Measurements from ENCODE around the gene ETV6.

The ETV6 gene

GRCh38 chr12:11658791-11659190 lies 9.3 kb downstream of the ETV6 start:
- H3K4me3 ChIP-seq (ENCODE audit: low read length), result no peak overlapping the region
- H3K4me1 ChIP-seq (ENCODE audit: control insufficient read depth, insufficient read depth, low read length), result peaks cover 9% of the 10 kb centered on the region
- no peaks in the 10 kb centered on the region for H3K36me3 ChIP-seq (ENCODE audit: insufficient read depth, low read length)
- no peak overlapping the region for H3K9ac ChIP-seq (ENCODE audit: low read depth, low read length)
- H3K27me3 ChIP-seq (ENCODE audit: control insufficient read depth, insufficient read depth, low read length), result no peaks in the 10 kb centered on the region
- no peaks in the 10 kb centered on the region for H3K9me3 ChIP-seq (replicated peaks; ENCODE audit: low read length)
- no peak overlapping the region for H3K4me2 ChIP-seq (ENCODE audit: low read length)

- no peak overlapping the region for H3K4me3 ChIP-seq (ENCODE audit: low read length)
- H3K36me3 ChIP-seq (ENCODE audit: insufficient read depth, low read length), result no peaks in the 10 kb centered on the region
- H3K4me1 ChIP-seq (ENCODE audit: control insufficient read depth, insufficient read depth, low read length), result peaks cover 9% of the 10 kb centered on the region
- no peak overlapping the region for H3K4me2 ChIP-seq (ENCODE audit: low read length)
- H3K9me3 ChIP-seq (replicated peaks; ENCODE audit: low read length), result no peaks in the 10 kb centered on the region
- no peak overlapping the region for H3K9ac ChIP-seq (ENCODE audit: low read depth, low read length)
- H3K27me3 ChIP-seq (ENCODE audit: control insufficient read depth, insufficient read depth, low read length), result no peaks in the 10 kb centered on the region
Observed at GRCh38 chr12:11660624-11661023, 11.2 kb downstream of the ETV6 start.

GRCh38 chr12:11661491-11662089 lies 12.1 kb downstream of the ETV6 start:
- Histone ChIP-seq H3K27me3 (ENCODE audit: control insufficient read depth, insufficient read depth, low read length) (no peaks in the 10 kb centered on the region), H3K36me3 (ENCODE audit: insufficient read depth, low read length) (no peaks in the 10 kb centered on the region), H3K4me1 (ENCODE audit: control insufficient read depth, insufficient read depth, low read length) (peaks cover 9% of the 10 kb centered on the region), H3K9ac (ENCODE audit: low read depth, low read length) (no peak overlapping the region), H3K9me3 (replicated peaks; ENCODE audit: low read length) (no peaks in the 10 kb centered on the region), H3K4me2 (ENCODE audit: low read length) (no peak overlapping the region), H3K4me3 (ENCODE audit: low read length) (no peak overlapping the region)

- no peak overlapping the region for H3K4me2 ChIP-seq (ENCODE audit: low read length)
- H3K4me1 ChIP-seq (ENCODE audit: control insufficient read depth, insufficient read depth, low read length), result peaks cover 9% of the 10 kb centered on the region
Observed at GRCh38 chr12:11662369-11662768, 12.9 kb downstream of the ETV6 start.

GRCh38 chr12:11663130-11663529 lies 13.7 kb downstream of the ETV6 start:
- Histone ChIP-seq H3K9ac (ENCODE audit: low read depth, low read length) (no peak overlapping the region), H3K36me3 (ENCODE audit: insufficient read depth, low read length) (no peaks in the 10 kb centered on the region)

More at GRCh38 chr12:11662369-11662768, 12.9 kb downstream of the ETV6 start:
- H3K4me3 ChIP-seq (ENCODE audit: low read length), result no peak overlapping the region
- H3K9me3 ChIP-seq (replicated peaks; ENCODE audit: low read length), result no peaks in the 10 kb centered on the region
- no peaks in the 10 kb centered on the region for H3K27me3 ChIP-seq (ENCODE audit: control insufficient read depth, insufficient read depth, low read length)
- no peak overlapping the region for H3K9ac ChIP-seq (ENCODE audit: low read depth, low read length)
- no peaks in the 10 kb centered on the region for H3K36me3 ChIP-seq (ENCODE audit: insufficient read depth, low read length)

GRCh38 chr12:11664101-11664500 lies 14.6 kb downstream of the ETV6 start:
- H3K36me3 ChIP-seq (ENCODE audit: insufficient read depth, low read length), result no peaks in the 10 kb centered on the region
- no peaks in the 10 kb centered on the region for H3K4me1 ChIP-seq (ENCODE audit: control insufficient read depth, insufficient read depth, low read length)

More at GRCh38 chr12:11663130-11663529, 13.7 kb downstream of the ETV6 start:
- Histone ChIP-seq H3K4me2 (ENCODE audit: low read length) (no peak overlapping the region), H3K27me3 (ENCODE audit: control insufficient read depth, insufficient read depth, low read length) (no peaks in the 10 kb centered on the region), H3K9me3 (replicated peaks; ENCODE audit: low read length) (no peaks in the 10 kb centered on the region), H3K4me3 (ENCODE audit: low read length) (no peak overlapping the region), H3K4me1 (ENCODE audit: control insufficient read depth, insufficient read depth, low read length) (peaks cover 9% of the 10 kb centered on the region)

GRCh38 chr12:11666131-11667050 lies 16.9 kb downstream of the ETV6 start:
- no peak overlapping the region for H3K4me3 ChIP-seq (ENCODE audit: low read length)
- no peaks in the 10 kb centered on the region for H3K4me1 ChIP-seq (ENCODE audit: control insufficient read depth, insufficient read depth, low read length)
- no peaks in the 10 kb centered on the region for H3K9me3 ChIP-seq (replicated peaks; ENCODE audit: low read length)
- no peaks in the 10 kb centered on the region for H3K36me3 ChIP-seq (ENCODE audit: insufficient read depth, low read length)
- no peaks in the 10 kb centered on the region for H3K27me3 ChIP-seq (ENCODE audit: control insufficient read depth, insufficient read depth, low read length)
- no peak overlapping the region for H3K4me2 ChIP-seq (ENCODE audit: low read length)
- no peak overlapping the region for H3K9ac ChIP-seq (ENCODE audit: low read depth, low read length)

More at GRCh38 chr12:11664101-11664500, 14.6 kb downstream of the ETV6 start:
- H3K4me3 ChIP-seq (ENCODE audit: low read length), result no peak overlapping the region
- H3K27me3 ChIP-seq (ENCODE audit: control insufficient read depth, insufficient read depth, low read length), result no peaks in the 10 kb centered on the region
- no peaks in the 10 kb centered on the region for H3K9me3 ChIP-seq (replicated peaks; ENCODE audit: low read length)
- no peak overlapping the region for H3K4me2 ChIP-seq (ENCODE audit: low read length)
- H3K9ac ChIP-seq (ENCODE audit: low read depth, low read length), result no peak overlapping the region

GRCh38 chr12:11667171-11667570 lies 17.7 kb downstream of the ETV6 start:
- no peak overlapping the region for H3K9ac ChIP-seq (ENCODE audit: low read depth, low read length)
- H3K4me1 ChIP-seq (ENCODE audit: control insufficient read depth, insufficient read depth, low read length), result no peaks in the 10 kb centered on the region
- H3K27me3 ChIP-seq (ENCODE audit: control insufficient read depth, insufficient read depth, low read length), result no peaks in the 10 kb centered on the region
- no peaks in the 10 kb centered on the region for H3K36me3 ChIP-seq (ENCODE audit: insufficient read depth, low read length)
- no peak overlapping the region for H3K4me3 ChIP-seq (ENCODE audit: low read length)
- no peaks in the 10 kb centered on the region for H3K9me3 ChIP-seq (replicated peaks; ENCODE audit: low read length)
- H3K4me2 ChIP-seq (ENCODE audit: low read length), result no peak overlapping the region

GRCh38 chr12:11668611-11669010 lies 19.1 kb downstream of the ETV6 start:
- Histone ChIP-seq H3K9ac (ENCODE audit: low read depth, low read length) (no peak overlapping the region), H3K4me3 (ENCODE audit: low read length) (no peak overlapping the region), H3K36me3 (ENCODE audit: insufficient read depth, low read length) (no peaks in the 10 kb centered on the region), H3K4me2 (ENCODE audit: low read length) (no peak overlapping the region), H3K4me1 (ENCODE audit: control insufficient read depth, insufficient read depth, low read length) (no peaks in the 10 kb centered on the region), H3K27me3 (ENCODE audit: control insufficient read depth, insufficient read depth, low read length) (no peaks in the 10 kb centered on the region), H3K9me3 (replicated peaks; ENCODE audit: low read length) (no peaks in the 10 kb centered on the region)

GRCh38 chr12:11669348-11669747 lies 19.9 kb downstream of the ETV6 start:
- Histone ChIP-seq H3K27me3 (ENCODE audit: control insufficient read depth, insufficient read depth, low read length) (no peaks in the 10 kb centered on the region), H3K4me1 (ENCODE audit: control insufficient read depth, insufficient read depth, low read length) (no peaks in the 10 kb centered on the region)

GRCh38 chr12:11672256-11673191 lies 23.1 kb downstream of the ETV6 start:
- no peaks in the 10 kb centered on the region for H3K36me3 ChIP-seq (ENCODE audit: insufficient read depth, low read length)
- H3K9me3 ChIP-seq (replicated peaks; ENCODE audit: low read length), result no peaks in the 10 kb centered on the region
- peaks cover 3% of the 10 kb centered on the region for H3K4me1 ChIP-seq (ENCODE audit: control insufficient read depth, insufficient read depth, low read length)
- H3K27me3 ChIP-seq (ENCODE audit: control insufficient read depth, insufficient read depth, low read length), result no peaks in the 10 kb centered on the region
- no peak overlapping the region for H3K9ac ChIP-seq (ENCODE audit: low read depth, low read length)
- no peak overlapping the region for H3K4me2 ChIP-seq (ENCODE audit: low read length)
- no peak overlapping the region for H3K4me3 ChIP-seq (ENCODE audit: low read length)

More at GRCh38 chr12:11669348-11669747, 19.9 kb downstream of the ETV6 start:
- H3K4me2 ChIP-seq (ENCODE audit: low read length), result no peak overlapping the region
- no peaks in the 10 kb centered on the region for H3K9me3 ChIP-seq (replicated peaks; ENCODE audit: low read length)
- no peaks in the 10 kb centered on the region for H3K36me3 ChIP-seq (ENCODE audit: insufficient read depth, low read length)
- no peak overlapping the region for H3K4me3 ChIP-seq (ENCODE audit: low read length)
- no peak overlapping the region for H3K9ac ChIP-seq (ENCODE audit: low read depth, low read length)

Data from skeletal muscle satellite cell (primary cell).